ENCODE data around the gene FAM53B. TPM values are rescaled to one million over a fixed set of nuclear protein-coding genes. Genes with fewer than 3 reads are reported as not detected.

Gene FAM53B
- polyA plus RNA-seq, 1 of the 3 experiments (the other 2 are of a cell fraction) = 5.6 TPM

DNA sequence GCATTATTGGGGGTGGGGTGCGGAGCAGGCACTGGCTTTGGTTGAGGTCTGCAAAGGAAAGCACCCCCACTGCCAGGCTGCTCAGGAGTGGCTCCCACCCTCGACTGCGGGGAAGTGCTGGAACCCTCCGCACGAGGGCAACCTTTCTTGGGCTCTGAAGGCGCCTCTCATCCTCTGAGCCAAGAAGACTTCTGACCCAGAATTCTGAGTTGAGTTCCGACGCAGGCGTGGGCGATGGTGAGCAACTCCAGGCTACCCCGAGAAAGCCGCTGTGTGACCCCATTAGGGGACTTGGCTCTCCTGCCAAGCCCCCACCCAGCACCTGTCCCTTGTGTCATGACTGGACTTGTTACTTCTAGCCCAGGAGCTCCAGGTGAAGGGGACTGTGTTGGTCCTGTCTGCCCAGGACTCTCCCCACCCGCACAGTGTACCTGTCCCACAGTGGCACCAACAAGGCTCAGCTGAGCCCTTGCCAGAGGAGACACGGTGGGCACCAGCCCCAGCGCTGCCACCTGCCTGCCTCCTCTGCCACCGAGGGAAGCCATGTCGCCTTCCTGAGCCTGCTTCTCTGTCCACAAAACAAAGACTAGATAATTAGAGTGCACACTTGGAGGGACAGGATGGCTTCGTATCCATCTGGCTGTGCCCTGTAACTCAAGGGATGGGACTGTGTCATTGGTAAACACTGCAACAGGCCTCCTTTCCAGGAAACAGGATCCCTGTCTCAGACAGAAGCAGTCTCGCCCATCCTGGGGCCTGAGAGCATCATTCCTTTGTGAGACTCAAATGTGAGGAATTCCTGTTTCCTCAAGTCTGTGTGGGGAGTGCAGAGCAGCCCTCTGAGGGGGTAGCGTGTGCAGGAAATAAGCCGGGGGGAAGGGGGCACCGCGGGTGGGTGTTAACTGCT, 153.7 kb downstream of the FAM53B start:
- Histone ChIP-seq H3K4me3 (ENCODE audit: low read depth in 2 of 2, low read length in 1 of 2) (no peak overlapping the region), H3K36me3 (replicated peaks in 1 of 2; ENCODE audit: control insufficient read depth in 1 of 2, insufficient read depth in 2 of 2, low read length in 1 of 2) (no peaks in the 10 kb centered on the region), H4K20me1 (ENCODE audit: insufficient read depth) (no peaks in the 10 kb centered on the region), H3K27ac (ENCODE audit: low read depth in 2 of 2, low read length in 1 of 2) (no peak overlapping the region), H2AFZ (ENCODE audit: low read depth) (no peak overlapping the region), H3F3A (replicated peaks; ENCODE audit: insufficient read depth) (no peaks in the 10 kb centered on the region), H3K9me2 (no peaks in the 10 kb centered on the region), H3K4me2 (no peak overlapping the region), H3K9me3 (no peaks in the 10 kb centered on the region), H3K9ac (no peak overlapping the region), H3K27me3 (ENCODE audit: insufficient read depth) (no peaks in the 10 kb centered on the region), H3K4me1 (ENCODE audit: control insufficient read depth in 1 of 2, insufficient read depth in 2 of 2, low read depth in 1 of 2, low read length in 1 of 2) (peaks cover 0 to 8% of the 10 kb centered on the region in 2 experiments; a peak in 1 of 4 replicates), H3K79me2 (ENCODE audit: insufficient read depth) (no peaks in the 10 kb centered on the region)
- DNase-seq = no peak
- CTCF ChIA-PET = interaction anchor here (0.9 to 2.0 kb wide), 2 partner anchors 12 to 151 kb away, joined by 3 to 6 read pairs; no protein-coding TSS in a partner anchor
- TF ChIP-seq USF2 (IDR thresholded peaks at IDR 0.05; ENCODE audit: borderline replicate concordance, low read depth, low read length) (no peak), ELF1 (IDR thresholded peaks at IDR 0.05) (no peak), FOXJ3 (CRISPR knock-in tag; IDR thresholded peaks at IDR 0.05) (no peak), SMC3 (IDR thresholded peaks at IDR 0.05; ENCODE audit: low read depth, low read length) (no peak), TCF12 (IDR thresholded peaks at IDR 0.05) (no peak), JUND (IDR thresholded peaks at IDR 0.05) (no peak), SIN3A (IDR thresholded peaks at IDR 0.05; ENCODE audit: borderline replicate concordance, low read depth, low read length) (no peak), RXRA (IDR thresholded peaks at IDR 0.05; ENCODE audit: borderline replicate concordance, low read depth) (no peak), TAF1 (IDR thresholded peaks at IDR 0.05; ENCODE audit: borderline replicate concordance, low read depth, low read length) (no peak), RFX5 (IDR thresholded peaks at IDR 0.05; ENCODE audit: low read length) (no peak), MEF2A (IDR thresholded peaks at IDR 0.05; ENCODE audit: borderline replicate concordance, low read depth) (no peak), YY1 (IDR thresholded peaks at IDR 0.05; ENCODE audit: low read depth) (no peak)
- POLR2A ChIA-PET = no interaction called here
- 76% methylated on average over 8 of the region's 23 CpGs for WGBS (ENCODE audit: low lambda C conversion rate)

DNA sequence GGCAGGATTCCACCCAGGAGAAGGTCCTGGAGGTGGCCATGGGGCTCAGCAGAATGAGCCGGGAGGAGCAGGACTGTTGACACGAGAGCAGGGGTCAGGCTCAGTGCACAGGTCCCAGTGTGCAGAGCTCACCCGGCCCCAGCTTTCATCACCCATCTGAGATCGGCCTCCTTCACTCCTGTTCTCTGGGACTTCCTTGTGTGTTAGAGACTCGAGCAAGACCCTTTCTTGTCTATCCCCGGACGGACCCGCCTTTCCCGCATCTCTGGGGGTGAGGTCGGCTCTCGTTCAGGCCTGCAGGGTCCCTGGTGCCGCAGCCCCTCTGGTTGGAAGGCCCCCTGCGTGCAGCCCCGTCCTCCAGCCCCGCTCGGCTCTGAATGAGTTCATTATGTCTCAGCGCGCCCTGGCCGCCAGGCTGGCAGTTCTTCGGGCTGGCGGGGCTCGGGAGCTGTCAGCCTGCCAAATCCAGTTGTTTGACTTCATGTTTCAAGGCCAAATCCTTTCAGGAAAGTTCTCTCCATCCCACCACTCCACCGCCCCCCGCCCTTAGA, 154.6 kb downstream of the FAM53B start:
- DNase-seq = no peak
- WGBS (ENCODE audit: low lambda C conversion rate) = 86% methylated on average over 23 of the region's 24 CpGs
- Histone ChIP-seq H2AFZ (ENCODE audit: low read depth) (no peak overlapping the region), H3K27ac (ENCODE audit: low read depth in 2 of 2, low read length in 1 of 2) (no peak overlapping the region), H3K4me3 (ENCODE audit: low read depth in 2 of 2, low read length in 1 of 2) (no peak overlapping the region), H3K4me2 (no peak overlapping the region), H3K9me3 (no peaks in the 10 kb centered on the region), H3K9ac (no peak overlapping the region), H3K36me3 (replicated peaks in 1 of 2; ENCODE audit: control insufficient read depth in 1 of 2, insufficient read depth in 2 of 2, low read length in 1 of 2) (no peaks in the 10 kb centered on the region), H3K27me3 (ENCODE audit: insufficient read depth) (no peaks in the 10 kb centered on the region), H3K4me1 (ENCODE audit: control insufficient read depth in 1 of 2, insufficient read depth in 2 of 2, low read depth in 1 of 2, low read length in 1 of 2) (peaks cover 0 to 8% of the 10 kb centered on the region in 2 experiments; a peak in 1 of 4 replicates), H3K79me2 (ENCODE audit: insufficient read depth) (no peaks in the 10 kb centered on the region), H3K9me2 (no peaks in the 10 kb centered on the region), H3F3A (replicated peaks; ENCODE audit: insufficient read depth) (no peaks in the 10 kb centered on the region), H4K20me1 (ENCODE audit: insufficient read depth) (no peaks in the 10 kb centered on the region)
- TF ChIP-seq TEAD4 (IDR thresholded peaks at IDR 0.05; ENCODE audit: borderline replicate concordance, insufficient read depth) = no peak
- no peak for TF ChIP-seq JUND (IDR thresholded peaks at IDR 0.05)
- no peak for TF ChIP-seq ELF1 (IDR thresholded peaks at IDR 0.05)
- ChIA-PET POLR2A (no interaction called here), CTCF (interaction anchor here (1.6 to 2.0 kb wide), 2 partner anchors 24 to 152 kb away, joined by 3 to 6 read pairs; no protein-coding TSS in a partner anchor)
